Fibroblast of skin of right biceps (primary cell): ENCODE data around the gene IL37.

Experiments
- DNase-seq: peaks from one replicate; pipeline ENCODE4 v3.0.0-alpha.2; 2013

Gene IL37

DNA sequence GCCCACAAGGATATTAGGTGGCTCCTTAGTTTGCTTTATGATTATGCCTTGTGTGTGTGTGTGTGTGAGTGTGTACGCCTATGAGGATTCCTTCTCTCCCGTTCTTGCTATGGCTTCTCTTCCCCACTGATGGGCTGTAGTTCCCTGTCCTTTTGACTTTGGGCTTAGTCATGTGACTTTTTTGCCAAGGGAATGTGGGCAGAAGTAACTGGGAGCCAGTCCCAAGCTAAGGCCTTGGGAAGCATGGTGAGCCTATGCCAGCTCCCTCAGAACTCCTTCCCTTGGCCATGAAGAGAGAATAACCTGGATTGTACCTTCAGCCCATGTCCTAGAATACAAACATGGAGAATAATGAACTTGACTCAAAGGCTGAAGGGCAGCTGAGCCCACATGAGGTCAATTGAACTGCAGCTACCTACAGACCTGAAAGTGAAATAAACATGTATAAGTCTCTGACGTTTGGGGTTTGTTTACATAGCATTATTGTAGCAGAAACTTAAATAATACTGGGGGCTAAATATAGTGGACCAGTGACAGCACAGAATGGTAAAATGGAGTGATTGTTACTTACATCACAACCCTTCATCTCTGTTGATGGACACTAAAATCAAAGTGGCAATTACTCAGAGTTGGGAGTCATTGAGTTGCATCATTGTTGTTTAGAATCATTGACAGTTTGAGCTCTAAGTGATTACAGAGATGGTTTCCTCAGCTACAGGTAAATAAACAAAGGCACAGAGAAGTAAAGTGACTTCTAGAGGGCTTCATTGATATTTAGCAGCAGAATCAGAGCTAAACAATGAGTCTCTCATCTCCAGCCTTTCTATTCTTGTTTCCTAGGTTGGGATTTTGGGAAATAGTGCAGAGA, 51.6 kb downstream of the IL37 start:
- no peak for DNase-seq

DNA sequence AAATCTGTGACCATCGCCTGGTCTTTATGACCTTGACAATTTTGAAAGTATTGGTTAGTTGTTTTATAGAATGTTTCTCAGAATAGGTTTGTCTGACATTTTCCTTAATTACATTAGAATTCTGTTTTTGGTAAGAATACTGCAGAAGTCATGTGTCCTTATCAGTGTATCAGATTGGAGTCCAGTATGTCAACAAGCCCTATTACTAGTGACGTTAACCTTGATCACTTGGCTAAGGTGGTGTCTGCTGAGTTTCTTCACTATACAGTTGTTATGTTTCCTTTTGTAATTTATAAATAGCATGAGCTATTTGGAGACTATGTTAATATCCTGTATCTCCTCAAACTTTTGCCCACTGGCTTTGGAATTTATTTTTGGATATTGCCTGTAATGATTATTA, 56.1 kb downstream of the IL37 start:
- DNase-seq, result no peak
